ENCODE data around the gene LATS2. TPM values are rescaled to one million over a fixed set of nuclear protein-coding genes. Genes with fewer than 3 reads are reported as not detected.

Gene LATS2
- total RNA-seq, 4 donors from 2014 or later: 7.7 to 18.9 (median 10.7) TPM

DNA sequence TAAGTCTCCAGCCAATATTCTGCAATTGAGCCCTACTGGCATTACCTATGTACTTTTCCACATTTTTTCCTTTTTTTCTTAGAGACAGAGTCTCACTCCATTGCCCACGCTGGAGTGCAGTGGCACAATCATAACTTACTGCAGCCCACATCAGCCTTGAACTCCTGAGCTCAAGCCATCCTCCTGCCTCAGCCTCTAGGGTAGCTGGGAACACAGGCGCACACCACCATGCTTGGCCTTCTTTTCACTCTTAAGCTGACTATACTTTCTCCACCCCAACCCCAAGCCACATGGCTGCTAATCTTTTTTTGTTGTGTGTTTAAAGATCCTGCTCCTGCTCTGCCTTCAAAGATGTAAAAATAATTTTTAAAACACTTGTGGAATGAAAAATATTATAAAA lies 1.6 kb upstream of the LATS2 start:
- no peak overlapping the region for H3K4me3 ChIP-seq
- 89 to 100% methylated on average over 2 of the region's 2 CpGs for WGBS, 2 donors
- H3K36me3 ChIP-seq: no peaks in the 10 kb centered on the region
- no peak overlapping the region for H3K27ac ChIP-seq
- no peak for DNase-seq
- H3K27me3 ChIP-seq: no peaks in the 10 kb centered on the region
- TF ChIP-seq, protein P1, sequence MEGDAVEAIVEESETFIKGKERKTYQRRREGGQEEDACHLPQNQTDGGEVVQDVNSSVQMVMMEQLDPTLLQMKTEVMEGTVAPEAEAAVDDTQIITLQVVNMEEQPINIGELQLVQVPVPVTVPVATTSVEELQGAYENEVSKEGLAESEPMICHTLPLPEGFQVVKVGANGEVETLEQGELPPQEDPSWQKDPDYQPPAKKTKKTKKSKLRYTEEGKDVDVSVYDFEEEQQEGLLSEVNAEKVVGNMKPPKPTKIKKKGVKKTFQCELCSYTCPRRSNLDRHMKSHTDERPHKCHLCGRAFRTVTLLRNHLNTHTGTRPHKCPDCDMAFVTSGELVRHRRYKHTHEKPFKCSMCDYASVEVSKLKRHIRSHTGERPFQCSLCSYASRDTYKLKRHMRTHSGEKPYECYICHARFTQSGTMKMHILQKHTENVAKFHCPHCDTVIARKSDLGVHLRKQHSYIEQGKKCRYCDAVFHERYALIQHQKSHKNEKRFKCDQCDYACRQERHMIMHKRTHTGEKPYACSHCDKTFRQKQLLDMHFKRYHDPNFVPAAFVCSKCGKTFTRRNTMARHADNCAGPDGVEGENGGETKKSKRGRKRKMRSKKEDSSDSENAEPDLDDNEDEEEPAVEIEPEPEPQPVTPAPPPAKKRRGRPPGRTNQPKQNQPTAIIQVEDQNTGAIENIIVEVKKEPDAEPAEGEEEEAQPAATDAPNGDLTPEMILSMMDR (IDR thresholded peaks at IDR 0.05): no peak
- no peak for TF ChIP-seq POLR2A (IDR thresholded peaks at IDR 0.05)
- intact Hi-C loops (cut with DNase I): loop anchor here (10.0 kb wide), 1 partner anchor 118 kb away; no protein-coding TSS in a partner anchor
- no peaks in the 10 kb centered on the region for H3K9me3 ChIP-seq
- peaks cover 0 to 31% (median 0%) of the 10 kb centered on the region in 3 donors for H3K4me1 ChIP-seq

DNA sequence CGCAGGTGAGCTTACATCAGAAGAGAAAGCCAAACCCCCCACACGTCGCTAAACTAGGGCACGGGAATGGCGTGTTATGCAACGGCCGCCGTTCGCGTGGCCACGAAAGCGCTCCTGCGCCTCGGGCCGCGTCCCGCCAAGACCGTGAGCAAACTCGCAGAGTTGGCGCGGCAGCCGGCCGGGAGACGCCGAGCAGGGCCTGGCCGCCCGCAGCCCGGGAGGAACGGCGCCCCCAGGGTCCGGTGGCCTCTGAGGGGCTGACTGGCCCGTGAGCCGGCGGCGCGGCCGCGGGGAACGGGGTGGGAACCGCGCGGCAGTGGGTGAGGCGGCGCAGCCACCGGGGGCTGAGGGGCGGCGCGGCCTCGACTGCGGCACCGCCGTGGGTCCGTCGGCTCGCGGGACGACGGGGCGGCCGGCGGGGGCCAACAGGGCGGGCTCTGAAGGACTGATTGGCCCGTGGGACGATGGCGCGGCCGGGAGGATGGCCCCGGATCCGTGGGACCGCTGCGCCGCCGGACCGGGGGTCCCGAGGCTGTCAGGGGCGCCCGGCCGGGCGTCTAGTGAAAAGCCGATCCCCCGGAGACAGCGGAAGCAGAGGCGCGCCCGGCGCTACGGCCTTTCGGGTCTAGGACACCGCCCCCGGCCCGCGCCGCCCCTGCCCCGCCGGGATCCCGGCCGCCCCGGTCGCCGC lies 903 bp downstream of the LATS2 start:
- peak in 2 of 4 donors; percentile 36 to 39 for TF ChIP-seq POLR2A (IDR thresholded peaks at IDR 0.05)
- TF ChIP-seq, protein P1 (IDR thresholded peaks at IDR 0.05): no peak
- intact Hi-C loops (cut with DNase I): loop anchor here (10.0 kb wide), 1 partner anchor 116 kb away; no protein-coding TSS in a partner anchor
- Histone ChIP-seq H3K27ac (peak overlapping the region; percentile 94 to 100 (median 96)), H3K27me3 (no peaks in the 10 kb centered on the region), H3K4me3 (peak overlapping the region; percentile 79 to 97 (median 90)), H3K36me3 (no peaks in the 10 kb centered on the region), H3K9me3 (no peaks in the 10 kb centered on the region), H3K4me1 (peaks cover 0 to 56% (median 5%) of the 10 kb centered on the region in 3 donors)
- WGBS, 2 donors: 0 to 40% methylated on average over 1 to 5 of the region's 100 CpGs
- DNase-seq: no peak

DNA sequence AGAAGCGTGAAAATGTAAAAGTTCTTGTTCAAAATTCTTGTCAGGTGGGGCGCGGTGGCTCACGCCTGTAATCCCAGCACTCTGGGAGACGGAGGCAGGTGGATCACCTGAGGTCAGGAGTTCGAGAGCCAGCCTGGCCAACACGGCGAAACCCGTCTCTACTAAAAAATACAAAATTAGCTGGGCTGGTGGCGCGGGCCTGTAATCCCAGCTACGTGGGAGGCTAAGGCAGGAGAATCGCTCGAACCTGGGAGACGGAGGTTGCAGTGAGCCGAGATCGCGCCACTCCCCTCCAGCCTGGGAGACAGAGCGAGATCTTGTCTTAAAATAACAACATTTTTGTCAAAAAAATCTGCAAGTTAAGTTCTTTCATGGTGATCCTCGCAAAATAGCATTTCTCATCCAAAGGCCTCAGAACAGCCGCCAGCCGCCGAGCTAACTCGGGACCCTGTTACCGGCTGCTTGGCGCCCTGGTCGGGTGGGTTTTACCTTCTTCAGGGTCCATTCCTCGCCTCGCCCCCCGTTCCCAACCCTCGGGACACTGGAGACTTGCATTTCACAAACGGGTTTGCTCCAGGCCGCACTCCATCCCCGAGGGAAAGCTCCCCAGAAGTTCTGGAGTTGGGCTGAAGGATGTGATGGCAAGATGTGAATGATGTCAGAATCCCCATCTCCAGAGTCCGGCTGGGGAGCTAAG lies 1.6 kb downstream of the LATS2 start:
- DNase-seq: no peak
- TF ChIP-seq, protein P1 (IDR thresholded peaks at IDR 0.05): no peak
- TF ChIP-seq POLR2A (IDR thresholded peaks at IDR 0.05): no peak
- peak overlapping the region; percentile 79 to 97 (median 90) for H3K4me3 ChIP-seq
- H3K4me1 ChIP-seq: peaks cover 0 to 63% (median 5%) of the 10 kb centered on the region in 3 donors
- 79 to 90% methylated on average over 23 to 30 of the region's 35 CpGs for WGBS, 2 donors
- no peaks in the 10 kb centered on the region for H3K9me3 ChIP-seq
- H3K27me3 ChIP-seq: no peaks in the 10 kb centered on the region
- H3K27ac ChIP-seq: peak overlapping the region; percentile 94 to 100 (median 96)
- no peaks in the 10 kb centered on the region for H3K36me3 ChIP-seq
- intact Hi-C loops (cut with DNase I): loop anchor here (10.0 kb wide), 1 partner anchor 115 kb away; no protein-coding TSS in a partner anchor

DNA sequence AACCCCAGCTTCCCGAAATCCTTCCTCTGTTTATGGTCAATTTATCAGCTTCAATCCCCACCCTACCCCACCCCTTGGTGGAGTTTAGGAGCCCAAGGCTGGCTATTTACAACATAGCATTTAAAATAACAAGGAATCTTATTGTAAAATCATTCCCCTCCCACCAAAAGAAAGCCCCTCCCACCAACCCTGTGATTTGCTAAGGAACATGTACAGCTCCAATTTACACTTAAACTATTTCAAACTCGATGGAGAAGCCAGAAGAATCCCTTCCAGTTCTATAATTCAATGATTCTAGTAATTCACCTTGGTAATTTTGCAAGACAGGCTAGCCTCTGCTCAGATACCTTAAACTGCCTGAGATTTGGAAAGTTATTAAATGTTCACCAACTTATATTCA lies 3.0 kb downstream of the LATS2 start:
- Histone ChIP-seq H3K4me1 (peaks cover 0 to 75% (median 11%) of the 10 kb centered on the region in 3 donors), H3K4me3 (peak overlapping the region in 1 of 4 donors; percentile 16), H3K9me3 (no peaks in the 10 kb centered on the region), H3K36me3 (no peaks in the 10 kb centered on the region), H3K27me3 (no peaks in the 10 kb centered on the region), H3K27ac (no peak overlapping the region)
- intact Hi-C loops (cut with DNase I): no loop called here
- TF ChIP-seq, protein P1 (IDR thresholded peaks at IDR 0.05): no peak
- no peak for TF ChIP-seq POLR2A (IDR thresholded peaks at IDR 0.05)
- WGBS, 2 donors: 33 to 36% methylated on average over 2 of the region's 2 CpGs
- no peak for DNase-seq

DNA sequence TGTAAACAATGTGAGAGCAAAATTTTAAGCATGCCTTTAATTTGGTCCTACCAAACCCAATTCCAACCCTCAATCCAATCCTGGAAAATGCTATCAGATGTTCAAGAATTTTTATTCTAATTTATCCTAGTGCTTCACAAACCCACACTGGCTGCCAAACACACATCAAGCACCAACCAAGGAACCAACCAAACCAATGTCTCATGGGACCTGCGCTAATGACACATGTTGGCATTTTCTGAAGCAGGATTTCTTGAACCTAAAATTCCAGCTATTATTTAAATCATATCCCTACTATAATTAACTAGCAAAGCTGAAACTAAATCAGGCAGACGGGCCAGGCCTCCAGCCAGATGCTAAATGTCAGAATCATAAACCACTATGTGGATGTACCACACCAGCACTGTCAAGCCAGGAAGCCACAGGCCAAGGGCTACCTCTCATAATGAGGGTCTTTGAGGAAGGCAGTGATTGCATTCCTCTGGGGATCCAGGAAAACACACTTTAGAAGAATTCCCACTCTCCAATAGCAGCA lies 5.8 kb downstream of the LATS2 start:
- TF ChIP-seq, protein P1 (IDR thresholded peaks at IDR 0.05): no peak
- no peak for TF ChIP-seq POLR2A (IDR thresholded peaks at IDR 0.05)
- WGBS, 2 donors: 55 to 81% methylated on average over 2 of the region's 2 CpGs
- Histone ChIP-seq H3K27me3 (no peaks in the 10 kb centered on the region), H3K4me1 (peaks cover 0 to 76% (median 13%) of the 10 kb centered on the region in 3 donors), H3K36me3 (no peaks in the 10 kb centered on the region), H3K9me3 (no peaks in the 10 kb centered on the region), H3K4me3 (no peak overlapping the region), H3K27ac (no peak overlapping the region)
- no peak for DNase-seq
- intact Hi-C loops (cut with DNase I): no loop called here

Measured in esophagus squamous epithelium (tissue), 5 donors.